HepG2 (cell line): ENCODE results near the gene OR5B21. TPM values are rescaled to one million over a fixed set of nuclear protein-coding genes. Genes with fewer than 3 reads are reported as not detected.
A peak's percentile ranks its signal among the peaks of the same experiment; 100 is the strongest.

Experiments used
- ATAC-seq: fragments of 200-7000 bp; cut with Tn5 transposase; 3 replicates; pipeline ENCODE4 v1.9.1; 2020; ENCODE audit warnings: mild to moderate bottlenecking, moderate library complexity
- BruUV-seq: library from RNA; stranded (reverse); fragments of 400-500 nt; replicated peaks from 2 replicates; lab custom pipeline; 2021; lab: Mats Ljungman, UMichigan
- CTCF ChIA-PET: fragments of 300-600 bp; formaldehyde crosslinking; extraction: SDS; loops from one replicate; lab custom pipeline; 2021; ENCODE audit warnings: low total read pairs, inconsistent platforms, low intra/inter-chr PET ratio; lab: Yijun Ruan, JAX
- POLR2A ChIA-PET: fragments of 350-600 bp; sonication (Branson Sonifier 250); formaldehyde crosslinking; loops from one replicate; lab custom pipeline; 2020; ENCODE audit warnings: antibody characterized with exemption, inconsistent platforms; lab: Yijun Ruan, JAX
- DNase-seq: peaks from one replicate; pipeline ENCODE4 v3.0.0-alpha.2; 2015; ENCODE audit warnings: low spot score
- FAIRE-seq: peaks from 3 replicates; lab custom pipeline; 2011; peaks lifted over from hg19 to GRCh38; lab: Jason Lieb, UNC
- H2AFZ ChIP-seq: one replicate; pipeline ENCODE4 v1.6.1; 2011; ENCODE audit warnings: low read length, inconsistent platforms
- H3K27ac ChIP-seq: fragments of 300-600 bp; 3 replicates; pipeline ENCODE4 v1.8.0; 2011; ENCODE audit warnings: mixed run types, mild to moderate bottlenecking, mixed read lengths, low read length, inconsistent platforms; ENCODE audit not compliant: insufficient read depth; ENCODE audit errors: extremely low read length
- H3K27me3 ChIP-seq, 2 experiments: fragments of 200-600 bp in 1 of 2; 2 replicates in 1 of 2; 3 replicates in 1 of 2; pipeline versions ENCODE4 v1.6.0 to v1.8.0; 2011; ENCODE audit warnings: low read length in 2 of 2, mild to moderate bottlenecking in 2 of 2, moderate library complexity in 2 of 2, inconsistent platforms in 1 of 2; ENCODE audit not compliant: insufficient read depth in 2 of 2, control insufficient read depth in 1 of 2
- H3K36me3 ChIP-seq, 2 experiments: fragments of 200-600 bp in 1 of 2; replicated peaks in 1 of 2; 2 replicates in 1 of 2; 3 replicates in 1 of 2; pipeline versions ENCODE4 v1.5.1 to v1.8.0; 2011; ENCODE audit warnings: low read length in 2 of 2, inconsistent platforms in 1 of 2; ENCODE audit not compliant: insufficient read depth in 2 of 2, control insufficient read depth in 1 of 2
- H3K4me1 ChIP-seq: 2 replicates; pipeline ENCODE4 v1.5.1; 2012; ENCODE audit warnings: low read length, inconsistent platforms; ENCODE audit not compliant: insufficient read depth
- H3K4me2 ChIP-seq: 2 replicates; pipeline ENCODE4 v1.6.0; 2011; ENCODE audit warnings: low read depth, low read length, inconsistent platforms
- H3K4me3 ChIP-seq, 3 experiments: fragments of 200-600 bp in 1 of 3; sonication (generic), shearing (Covaris generic) in 1 of 3; replicated peaks in 1 of 3; 2 replicates each; pipeline ENCODE4 v1.5.1; 2011 to 2016; ENCODE audit warnings: low read length in 3 of 3, inconsistent platforms in 2 of 3, low read depth in 2 of 3, mild to moderate bottlenecking in 2 of 3, control low read depth in 1 of 3, mixed read lengths in 1 of 3; ENCODE audit not compliant: insufficient read depth in 1 of 3
- H3K79me2 ChIP-seq: one replicate; pipeline ENCODE4 v1.6.1; 2011; ENCODE audit warnings: low read length, inconsistent platforms; ENCODE audit not compliant: insufficient read depth
- H3K9ac ChIP-seq: 2 replicates; pipeline ENCODE4 v1.6.0; 2011; ENCODE audit warnings: mild to moderate bottlenecking, low read depth, low read length, inconsistent platforms; ENCODE audit not compliant: insufficient read depth
- H3K9me3 ChIP-seq: 2 replicates; pipeline ENCODE4 v1.5.1; 2012; ENCODE audit warnings: mild to moderate bottlenecking, low read length
- H4K20me1 ChIP-seq: 2 replicates; pipeline ENCODE4 v1.6.0; 2011; ENCODE audit warnings: inconsistent platforms, mild to moderate bottlenecking, low read length, moderate library complexity; ENCODE audit not compliant: insufficient read depth
- DR1 ChIP-seq: sonication (generic); formaldehyde crosslinking; IDR thresholded peaks from 2 replicates; pipeline ENCODE4 v1.8.0; 2021; ENCODE audit warnings: mild to moderate bottlenecking, missing genetic modification reagents, inconsistent platforms
- HNRNPK ChIP-seq: fragments of 200-400 bp; formaldehyde crosslinking; IDR thresholded peaks from 2 replicates; pipeline ENCODE4 v1.6.1; 2018; ENCODE audit warnings: low read length, low read depth, moderate library complexity, mild to moderate bottlenecking; ENCODE audit not compliant: poor library complexity, severe bottlenecking
- MAFF ChIP-seq: IDR thresholded peaks from 2 replicates; pipeline ENCODE4 v1.6.1; 2011; ENCODE audit warnings: low read depth, low read length, improper control_type of control experiment
- MAFK ChIP-seq, 2 experiments: IDR thresholded peaks in 1 of 2; conservative IDR thresholded peaks in 1 of 2; 2 replicates each; pipeline ENCODE4 v1.6.1; 2011; ENCODE audit warnings: improper control_type of control experiment in 2 of 2, low read length in 2 of 2
- SRF ChIP-seq: IDR thresholded peaks from 2 replicates; pipeline ENCODE4 v1.6.1; 2011; ENCODE audit warnings: mild to moderate bottlenecking, low read depth, low read length, moderate library complexity
- TRIM24 ChIP-seq: sonication (generic); formaldehyde crosslinking; IDR thresholded peaks from 2 replicates; pipeline ENCODE4 v1.8.0; 2022; ENCODE audit warnings: mild to moderate bottlenecking, missing genetic modification reagents
- ZFP90 ChIP-seq: sonication (generic); formaldehyde crosslinking; IDR thresholded peaks from 2 replicates; pipeline ENCODE4 v1.8.0; 2022; ENCODE audit warnings: missing genetic modification reagents, mild to moderate bottlenecking, inconsistent platforms, borderline replicate concordance
- ZNF431 ChIP-seq: sonication (generic); formaldehyde crosslinking; IDR thresholded peaks from 2 replicates; pipeline ENCODE4 v1.9.0; 2022; ENCODE audit warnings: missing genetic modification reagents, low read depth, mild to moderate bottlenecking, borderline replicate concordance
- WGBS: methylation state at CpG from one replicate; pipeline ENCODE4 v1.1.6; 2017; ENCODE audit warnings: low lambda C conversion rate; 5-methylcytosine and 5-hydroxymethylcytosine counted together
- in situ Hi-C: cut with HindIII; loops from 2 replicates; pipeline ENCODE4 v1.10.0; 2017; ENCODE audit warnings: low pct_unique_long_range_greater_than_20kb; ENCODE audit not compliant: extremely low pct_ligation_motif_present
- intact Hi-C: fragments of 100-400 bp; cut with micrococcal nuclease; formaldehyde crosslinking; loops from one replicate; pipeline ENCODE4 v1.10.0; 2022; ENCODE audit not compliant: unreplicated experiment
- polyA plus RNA-seq, 8 experiments: library from polyadenylated mRNA; depleted of rRNA in 3 of 8; stranded (reverse) in 7 of 8; unstranded in 1 of 8; fragments of >200 nt; fragmentation: Illumina TruSeq in 4 of 8; extraction: Trizol in 4 of 8; gene quantifications; 2 replicates each; pipeline versions ENCODE4 v1.2.1 to v1.2.3, GENCODE V29; 2011 to 2016; ENCODE audit warnings: low read depth in 4 of 8, missing spikeins in 1 of 8, mixed read lengths in 1 of 8; ENCODE audit not compliant: insufficient read depth in 1 of 8
- total RNA-seq, 5 experiments: library from RNA; depleted of rRNA; stranded (reverse); fragments of >200 nt; fragmentation: Illumina TruSeq; extraction: Trizol; gene quantifications; 2 replicates each; pipeline ENCODE4 v1.2.3, GENCODE V29; 2016; ENCODE audit warnings: low read depth in 1 of 5
- TF ChIP-seq, protein P1 (sequence below): sonication (generic); formaldehyde crosslinking; IDR thresholded peaks from 2 replicates; pipeline ENCODE4 v1.5.0; 2020; ENCODE audit warnings: mild to moderate bottlenecking, missing genetic modification reagents, moderate library complexity

OR5B21 gene
- total and polyA plus RNA-seq, 2 of the 13 experiments (the other 11 are each of a cell fraction or from before 2014, with no cell fraction given): not detected

DNA sequence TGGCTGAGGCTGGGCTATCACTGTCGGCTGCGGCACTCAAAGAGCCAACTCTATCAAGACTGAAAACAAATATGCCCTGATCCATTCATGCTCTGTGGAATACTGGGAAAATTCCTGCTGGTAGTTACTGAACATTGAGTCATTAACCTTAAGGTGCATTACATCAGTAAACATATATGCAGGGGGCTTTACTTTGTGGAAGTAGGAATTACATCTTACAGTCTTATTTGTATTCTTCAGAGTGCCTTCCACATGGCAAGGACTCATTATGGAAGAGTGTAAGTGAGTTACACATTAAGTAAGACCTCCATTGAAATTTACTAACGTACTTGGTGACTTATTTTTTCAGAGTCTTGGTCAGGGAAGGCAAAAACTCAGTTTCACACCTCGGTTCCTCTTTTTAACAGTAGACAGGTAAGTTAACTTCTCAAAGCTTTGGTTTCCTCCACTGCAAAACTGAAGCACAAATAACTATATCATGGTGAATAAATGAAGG, 4.5 kb downstream of the OR5B21 start (continued):
- no peak for TF ChIP-seq ZNF431 (CRISPR knock-in tag)

DNA sequence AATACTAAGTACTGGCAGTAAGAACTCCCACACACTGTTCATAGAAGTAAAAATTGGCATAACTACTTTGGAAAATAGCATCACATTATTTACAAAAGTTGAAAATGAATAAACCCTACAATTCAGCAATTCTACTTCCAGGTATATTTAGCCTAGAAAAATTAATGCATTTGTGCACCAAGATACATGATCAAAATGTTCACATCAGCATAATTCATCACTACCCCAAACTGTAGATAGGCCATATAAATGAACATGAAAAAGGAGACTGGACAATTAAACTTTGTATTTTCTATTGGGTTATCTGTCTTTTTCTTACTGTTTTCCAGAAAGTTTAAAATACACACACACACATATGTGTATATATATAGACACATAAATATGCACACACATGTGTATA, 5.9 kb downstream of the OR5B21 start:
- Histone ChIP-seq H3K4me2 (no peak overlapping the region), H3K36me3 (no peaks in the 10 kb centered on the region), H3K27me3 (peaks cover 0 to 7% of the 10 kb centered on the region in 2 experiments; a peak in 2 of 5 replicates), H4K20me1 (no peaks in the 10 kb centered on the region), H3K27ac (no peak overlapping the region), H2AFZ (no peak overlapping the region), H3K9ac (no peak overlapping the region), H3K4me3 (no peak overlapping the region), H3K4me1 (no peaks in the 10 kb centered on the region), H3K9me3 (no peaks in the 10 kb centered on the region), H3K79me2 (no peaks in the 10 kb centered on the region)
- no TSS peak for BruUV-seq
- TF ChIP-seq TRIM24 (CRISPR knock-in tag): no peak
- peak; percentile 67 to 68 for TF ChIP-seq MAFK (conservative IDR thresholded peaks at IDR 0.05 in 1 of 2, IDR thresholded peaks at IDR 0.05 in 1 of 2; ENCODE audit: low read length in 2 of 2)
- TF ChIP-seq MAFF: peak; percentile 55; the same call in 1 of the 2 replicates
- intact Hi-C loops: loop anchor here (10.0 kb wide), 1 partner anchor 667 kb away; no protein-coding TSS in a partner anchor
- in situ Hi-C loops: loop anchor here (25.0 kb wide), 3 partner anchors 90 to 840 kb away; partner anchors contain the start of genes CLP1, OR5B3 and ZDHHC5
- DNase-seq (no peak), FAIRE-seq (no peak), ATAC-seq (no peak)
- POLR2A ChIA-PET: no interaction called here
- CTCF ChIA-PET: no interaction called here

DNA sequence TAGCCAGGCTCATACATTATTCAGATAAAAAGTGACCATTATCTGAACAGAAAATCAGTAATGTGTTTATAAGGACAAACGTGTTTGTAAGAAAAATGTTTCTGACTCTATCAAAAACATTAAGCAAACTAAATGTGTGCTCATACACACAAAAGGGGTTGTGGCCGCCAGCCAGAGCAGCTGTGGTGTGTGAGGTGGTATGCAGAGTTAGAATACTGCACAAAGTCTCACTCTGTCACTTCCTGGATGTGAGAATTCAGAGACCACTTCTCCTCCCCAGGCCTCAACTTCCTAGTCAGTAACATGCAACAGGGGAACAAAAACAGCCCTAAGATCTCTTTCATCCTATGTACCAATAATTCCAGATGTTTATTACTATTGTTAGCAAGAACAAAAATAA, 9.4 kb downstream of the OR5B21 start:
- ATAC-seq: no peak

More for the DNA sequence above, 9.4 kb downstream of the OR5B21 start:
- H3K9me3 ChIP-seq: no peaks in the 10 kb centered on the region
- FAIRE-seq (no peak), DNase-seq (no peak)
- ChIA-PET POLR2A (no interaction called here), CTCF (no interaction called here)
- H3K79me2 ChIP-seq: no peaks in the 10 kb centered on the region
- H3K27ac ChIP-seq: no peak overlapping the region
- TF ChIP-seq SRF: no peak
- TF ChIP-seq HNRNPK: no peak
- no peak for TF ChIP-seq ZFP90 (CRISPR knock-in tag)
- TF ChIP-seq, protein P1, sequence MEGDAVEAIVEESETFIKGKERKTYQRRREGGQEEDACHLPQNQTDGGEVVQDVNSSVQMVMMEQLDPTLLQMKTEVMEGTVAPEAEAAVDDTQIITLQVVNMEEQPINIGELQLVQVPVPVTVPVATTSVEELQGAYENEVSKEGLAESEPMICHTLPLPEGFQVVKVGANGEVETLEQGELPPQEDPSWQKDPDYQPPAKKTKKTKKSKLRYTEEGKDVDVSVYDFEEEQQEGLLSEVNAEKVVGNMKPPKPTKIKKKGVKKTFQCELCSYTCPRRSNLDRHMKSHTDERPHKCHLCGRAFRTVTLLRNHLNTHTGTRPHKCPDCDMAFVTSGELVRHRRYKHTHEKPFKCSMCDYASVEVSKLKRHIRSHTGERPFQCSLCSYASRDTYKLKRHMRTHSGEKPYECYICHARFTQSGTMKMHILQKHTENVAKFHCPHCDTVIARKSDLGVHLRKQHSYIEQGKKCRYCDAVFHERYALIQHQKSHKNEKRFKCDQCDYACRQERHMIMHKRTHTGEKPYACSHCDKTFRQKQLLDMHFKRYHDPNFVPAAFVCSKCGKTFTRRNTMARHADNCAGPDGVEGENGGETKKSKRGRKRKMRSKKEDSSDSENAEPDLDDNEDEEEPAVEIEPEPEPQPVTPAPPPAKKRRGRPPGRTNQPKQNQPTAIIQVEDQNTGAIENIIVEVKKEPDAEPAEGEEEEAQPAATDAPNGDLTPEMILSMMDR (CRISPR knock-in tag): no peak
- TF ChIP-seq DR1 (CRISPR knock-in tag): no peak
- H4K20me1 ChIP-seq: no peaks in the 10 kb centered on the region
- no TSS peak for BruUV-seq
- peaks cover 0 to 7% of the 10 kb centered on the region in 2 experiments; a peak in 2 of 5 replicates for H3K27me3 ChIP-seq
- H3K36me3 ChIP-seq: no peaks in the 10 kb centered on the region
- H3K9ac ChIP-seq: no peak overlapping the region
- H2AFZ ChIP-seq: no peak overlapping the region
- 0% methylated on average over 2 of the region's 2 CpGs for WGBS
- no peak overlapping the region for H3K4me2 ChIP-seq
- H3K4me1 ChIP-seq: no peaks in the 10 kb centered on the region
- intact Hi-C loops (no loop called here), in situ Hi-C loops (loop anchor here (25.0 kb wide), 1 partner anchor 336 kb away; no protein-coding TSS in a partner anchor)
- H3K4me3 ChIP-seq: no peak overlapping the region
